ENCODE data around the gene ARPP21.
"Not testable (repeated sequence)": the region's sequence is repeated elsewhere in the genome, so short reads cannot be mapped to it uniquely, and the experiment has no call there.

ARPP21 gene

DNA sequence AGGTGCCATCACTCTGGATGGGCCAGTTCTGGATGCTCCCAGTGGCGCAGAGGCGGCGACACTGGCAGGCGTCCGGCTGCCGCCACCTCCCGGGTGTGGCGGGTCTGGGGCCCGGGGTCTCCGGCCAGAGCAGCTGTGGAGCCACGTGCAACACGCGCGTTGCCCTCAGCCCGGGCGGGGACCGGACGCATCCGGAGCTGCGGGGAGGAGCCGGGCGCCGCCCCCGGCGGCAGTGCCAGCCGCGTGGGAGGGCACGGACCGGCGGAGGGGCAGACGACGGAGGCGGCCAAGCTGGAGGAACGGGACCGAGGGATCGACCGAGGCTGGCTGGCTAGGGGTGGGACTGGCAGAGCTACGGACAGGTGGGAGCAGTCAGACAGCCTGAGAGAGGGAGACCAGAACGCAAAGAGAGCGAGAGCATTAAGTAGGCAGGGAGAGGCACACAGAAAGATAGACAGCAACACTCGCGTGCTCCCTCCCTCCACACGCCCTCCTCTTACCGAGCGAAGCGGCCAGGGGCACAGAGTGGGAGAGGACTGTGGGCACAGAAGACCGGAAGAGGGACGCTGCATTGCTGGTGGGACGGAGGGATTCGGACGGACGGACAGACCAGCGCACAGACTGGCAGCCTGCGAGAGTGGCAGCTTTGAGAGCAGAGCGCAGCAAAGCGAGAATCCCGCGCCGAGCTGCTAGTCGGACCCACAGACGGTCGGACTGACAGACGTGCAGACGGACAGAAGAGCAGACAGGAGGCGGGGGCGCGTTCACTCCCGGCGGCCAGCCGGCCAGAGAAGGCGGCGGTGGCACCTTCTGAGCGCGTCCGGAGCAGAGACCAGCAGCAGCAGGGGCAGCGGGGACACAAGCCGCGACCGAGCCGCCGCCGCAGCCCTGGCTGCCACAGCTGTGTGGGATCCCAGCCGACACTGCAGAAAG, at the start of gene ARPP21:
Gene ARPP21 (plus strand): TSS at position 272 of the 933 bp plus-strand sequence. CDS start 42,227 bp downstream, outside the sequence.
- no peak for DNase-seq

- DNase-seq, result no peak
Observed at GRCh38 chr3:35592589-35593295, 46.6 kb upstream of the ARPP21 start.

- no peak for DNase-seq
Observed at GRCh38 chr3:35594739-35595138, 44.6 kb upstream of the ARPP21 start.

GRCh38 chr3:35596335-35596995, 42.9 kb upstream of the ARPP21 start:
- no peak for DNase-seq

GRCh38 chr3:35597490-35597889, 41.8 kb upstream of the ARPP21 start:
- no peak for DNase-seq

GRCh38 chr3:35598804-35599203, 40.5 kb upstream of the ARPP21 start:
- DNase-seq, result no peak

GRCh38 chr3:35601959-35602358, 37.4 kb upstream of the ARPP21 start:
- DNase-seq, result no peak

DNA sequence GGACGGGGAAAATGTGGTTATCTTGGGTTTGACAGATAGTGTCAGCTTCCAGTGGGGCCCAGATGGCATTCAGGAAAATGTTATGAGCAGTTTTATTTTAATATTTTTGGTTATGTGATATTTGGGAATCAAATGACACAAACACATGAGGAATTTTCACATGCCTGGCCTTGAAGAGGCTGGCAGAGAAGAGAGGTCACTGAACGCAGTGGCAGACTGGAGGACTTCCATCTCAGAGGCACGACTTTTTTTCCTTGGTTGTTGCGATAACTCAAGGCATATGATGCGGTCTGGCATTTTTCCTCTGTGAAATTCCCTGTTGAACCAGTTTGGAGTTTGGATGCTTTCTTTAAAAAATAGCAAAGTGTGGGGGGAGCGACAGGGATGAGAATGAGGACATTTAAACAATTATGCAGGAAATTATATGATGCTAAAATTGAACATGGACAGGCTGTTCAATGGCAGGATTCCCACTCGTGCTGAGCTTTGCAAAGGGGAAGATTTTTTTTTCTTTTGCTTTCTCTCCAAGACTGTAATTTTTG, 36.9 kb upstream of the ARPP21 start:
- DNase-seq, result no peak

DNA sequence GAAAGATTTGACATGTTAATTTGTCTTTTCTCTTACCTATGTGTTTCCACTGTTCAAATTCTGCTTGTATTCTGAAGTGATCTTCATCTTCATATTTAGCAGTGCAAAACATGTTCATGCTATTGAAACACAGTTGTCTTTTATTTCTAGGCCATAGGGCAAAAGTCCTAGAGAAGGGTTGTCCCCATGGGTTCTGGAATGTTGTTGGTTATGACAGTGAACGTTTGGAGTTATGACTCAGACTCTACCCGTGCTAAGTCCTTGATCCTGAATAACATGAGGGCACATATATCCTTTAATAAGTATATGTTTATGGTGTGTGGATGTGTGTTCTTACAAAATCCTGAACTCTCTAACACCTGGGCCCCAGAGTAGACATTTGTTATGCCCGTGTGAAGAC, 23.0 kb upstream of the ARPP21 start:
- DNase-seq, result no peak

DNA sequence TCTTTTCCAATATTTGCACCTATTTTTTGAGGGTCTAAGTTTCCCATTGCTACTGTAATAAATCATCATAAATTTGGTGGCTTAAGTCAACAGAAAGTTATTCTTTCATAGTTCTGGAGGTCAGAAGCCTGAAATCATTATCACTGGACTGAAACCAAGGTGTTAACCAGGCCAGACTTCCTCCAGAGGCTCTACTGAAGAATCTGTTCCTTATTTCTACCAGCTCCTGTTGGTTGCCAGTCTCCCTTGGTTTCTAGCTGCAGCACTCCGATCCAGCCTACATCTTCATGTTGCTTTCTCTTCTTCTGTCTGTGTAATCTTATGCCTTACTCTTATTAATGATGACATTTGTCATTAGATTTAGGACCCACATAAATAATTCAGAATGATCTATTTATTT, 22.0 kb upstream of the ARPP21 start:
- no peak for DNase-seq

- DNase-seq, result not testable (repeated sequence)
Observed at GRCh38 chr3:35620238-35620637, 19.1 kb upstream of the ARPP21 start.

- no peak for DNase-seq
Observed at GRCh38 chr3:35624698-35625097, 14.6 kb upstream of the ARPP21 start.

DNA sequence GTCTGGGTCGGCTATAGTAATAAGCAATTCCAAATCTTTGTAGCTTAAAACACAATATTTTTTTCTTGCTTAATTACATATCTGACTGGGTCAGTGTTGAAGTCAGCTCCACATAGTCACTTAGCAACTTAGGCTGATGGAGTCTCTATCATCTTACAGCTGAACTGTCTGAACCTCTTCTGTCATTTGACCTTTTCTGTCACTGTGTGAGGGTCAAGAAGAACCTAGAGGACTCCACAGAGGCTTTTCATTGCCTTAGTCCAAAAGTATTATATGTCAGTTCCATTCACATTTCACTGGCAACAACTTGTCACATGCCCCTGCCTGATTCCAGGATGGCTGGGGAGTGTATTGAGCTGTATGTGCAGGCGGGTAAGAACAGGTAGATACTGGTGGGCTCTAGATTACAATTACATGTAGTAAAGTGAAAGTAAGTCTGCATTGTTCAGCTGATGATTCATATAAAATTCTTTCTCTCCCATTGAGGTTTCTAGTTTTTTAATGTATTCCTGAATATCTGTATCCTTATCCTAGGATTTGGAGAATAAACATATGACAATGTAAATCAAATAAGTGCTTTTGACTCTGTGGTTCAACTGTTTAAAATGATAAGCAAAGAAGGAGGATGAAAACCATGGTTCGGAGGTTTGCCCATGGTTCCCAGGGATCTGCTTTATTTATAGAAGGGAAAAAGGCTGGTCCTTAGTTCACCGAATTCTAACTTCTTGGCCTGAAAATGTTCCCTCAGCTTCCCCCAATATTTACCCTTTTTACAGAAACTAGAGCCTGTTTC, 5.8 kb upstream of the ARPP21 start:
- no peak for DNase-seq

- DNase-seq, result no peak
Observed at GRCh38 chr3:35635407-35635806, 3.9 kb upstream of the ARPP21 start.

DNA sequence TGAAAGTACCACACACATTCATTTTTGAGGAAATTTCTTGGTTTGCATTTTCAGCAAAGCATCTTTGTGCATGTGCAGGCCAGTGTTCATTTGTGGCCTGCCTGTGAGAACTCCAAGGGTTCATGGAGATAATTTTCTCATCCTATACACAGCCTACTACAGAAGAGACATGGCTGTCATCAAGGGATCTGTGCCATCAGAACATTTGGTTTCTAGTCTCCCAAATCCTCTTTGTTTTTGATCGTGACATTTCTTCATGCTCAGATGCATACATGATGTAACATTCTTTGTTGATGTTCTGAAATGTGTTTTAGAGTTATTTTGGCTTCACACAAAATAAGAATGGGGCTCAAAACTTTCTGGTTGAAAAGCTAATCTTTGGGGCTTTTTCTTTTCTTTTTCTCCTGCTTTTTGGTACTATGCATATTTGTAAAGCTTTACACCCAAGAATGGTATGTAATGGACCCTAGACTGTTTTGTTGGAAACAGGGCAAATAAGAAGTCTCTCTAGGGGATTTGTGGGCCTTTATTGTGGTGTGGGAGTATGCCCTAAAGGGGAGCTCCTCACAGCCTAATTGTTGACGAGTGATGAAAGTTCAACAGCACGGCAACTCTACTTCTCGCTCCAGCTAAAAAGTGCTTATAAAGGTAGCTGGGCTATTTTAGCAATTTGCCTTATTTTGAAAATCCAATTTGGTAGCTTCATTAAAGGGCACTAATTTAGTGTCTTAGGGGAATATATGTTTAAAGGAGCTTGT, 3.2 kb upstream of the ARPP21 start:
- DNase-seq, result no peak

DNA sequence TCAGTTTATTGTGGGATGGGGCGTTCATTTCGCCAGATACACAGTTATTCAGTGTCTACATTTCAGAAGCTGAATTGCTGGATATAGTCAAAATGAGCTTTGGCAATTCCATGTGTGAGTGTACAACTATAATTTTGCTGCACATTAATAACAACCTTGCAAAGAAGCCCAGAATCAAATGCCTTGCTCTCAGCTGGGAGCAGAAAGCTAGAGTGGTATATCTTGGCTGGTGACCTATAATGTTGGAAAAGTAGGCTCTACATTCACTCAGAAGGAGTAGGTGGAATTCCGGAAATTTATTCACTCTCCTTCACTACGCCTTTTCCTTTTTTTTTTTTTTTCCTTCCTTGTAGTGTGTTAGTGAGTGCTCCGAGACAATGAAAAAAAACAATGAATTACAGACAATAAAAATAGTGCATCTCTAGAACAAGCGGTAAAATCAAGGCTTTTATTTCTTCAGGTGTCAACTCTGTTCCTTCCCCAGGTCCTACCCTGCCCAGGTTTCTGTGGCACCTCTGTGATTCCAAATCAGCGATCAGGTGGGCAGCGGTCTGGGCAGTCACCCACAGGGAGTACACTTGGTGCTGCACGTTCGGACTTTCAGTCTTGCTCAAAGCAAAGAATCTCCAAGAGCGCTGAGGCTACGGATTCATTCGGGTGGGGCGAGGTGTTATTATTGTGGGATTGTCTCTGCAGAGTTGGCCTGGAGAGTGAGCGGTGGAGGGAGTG, 910 bp upstream of the ARPP21 start:
- no peak for DNase-seq

- DNase-seq, result no peak
Observed at GRCh38 chr3:35638980-35639253, 408 bp upstream of the ARPP21 start.

DNA sequence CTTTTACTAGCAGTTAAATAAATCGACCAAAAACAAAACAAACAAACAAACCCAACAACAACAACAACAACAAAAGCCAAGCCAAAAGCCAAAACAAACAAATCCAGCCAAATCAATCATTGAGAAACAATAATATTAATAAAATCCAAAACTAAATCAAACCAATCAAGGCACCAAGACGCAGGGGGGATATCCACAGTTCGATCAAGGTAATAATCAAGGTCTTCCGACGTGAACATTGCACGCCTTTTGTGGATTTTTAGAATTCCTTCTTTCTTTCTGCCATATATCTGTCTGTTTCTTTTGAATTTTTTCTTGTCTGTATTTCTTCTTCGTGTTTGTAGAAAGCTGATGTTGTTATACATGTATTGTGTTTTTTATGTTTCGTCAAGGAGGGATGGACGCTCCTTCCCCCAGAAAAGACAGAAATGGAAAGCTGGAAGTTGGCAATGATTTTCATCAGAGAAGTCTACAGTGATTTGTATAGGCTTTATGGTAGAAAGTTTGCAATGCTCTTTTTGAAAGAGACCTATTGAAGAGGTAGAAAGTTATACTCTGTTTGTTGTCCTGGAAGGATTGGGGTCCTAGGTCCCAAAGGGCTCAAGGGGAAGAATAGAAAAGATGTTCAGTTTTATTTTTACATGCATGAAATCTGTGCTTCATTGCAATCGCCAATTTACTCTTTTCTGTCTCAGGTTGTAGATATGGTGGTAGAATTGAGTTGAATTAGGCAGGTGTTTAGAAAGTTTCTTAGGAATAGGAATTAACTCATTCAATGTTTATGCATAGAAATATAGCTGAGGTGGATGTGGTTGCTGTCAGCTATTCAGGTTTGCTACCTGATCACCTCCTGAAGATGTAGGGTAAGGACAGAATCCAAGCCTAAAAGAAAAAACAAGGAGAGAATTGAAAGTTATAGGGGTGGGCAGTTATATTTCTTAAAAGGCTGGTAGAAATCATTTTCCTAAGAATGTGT, 1.2 kb downstream of the ARPP21 start:
- DNase-seq, result no peak

GRCh38 chr3:35641331-35641730, 2.0 kb downstream of the ARPP21 start:
- no peak for DNase-seq

All from NCI-H1417 treated with DMSO at 0.1 percent for 48 hours (cell line).